ENCODE results near the gene MEST. TPM values are rescaled to one million over a fixed set of nuclear protein-coding genes. Genes with fewer than 3 reads are reported as not detected.
A peak's percentile ranks its signal among the peaks of the same experiment; 100 is the strongest.

MEST gene, protein sequence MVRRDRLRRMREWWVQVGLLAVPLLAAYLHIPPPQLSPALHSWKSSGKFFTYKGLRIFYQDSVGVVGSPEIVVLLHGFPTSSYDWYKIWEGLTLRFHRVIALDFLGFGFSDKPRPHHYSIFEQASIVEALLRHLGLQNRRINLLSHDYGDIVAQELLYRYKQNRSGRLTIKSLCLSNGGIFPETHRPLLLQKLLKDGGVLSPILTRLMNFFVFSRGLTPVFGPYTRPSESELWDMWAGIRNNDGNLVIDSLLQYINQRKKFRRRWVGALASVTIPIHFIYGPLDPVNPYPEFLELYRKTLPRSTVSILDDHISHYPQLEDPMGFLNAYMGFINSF
- total RNA-seq: 31.0 TPM
- polyA plus RNA-seq (ENCODE audit: insufficient read depth, low read depth, low replicate concordance): 23.6 TPM
- long read RNA-seq, donor 1, transcript MEST-201 (12 exons, 2,505 nt): major isoform, 237 of 510 reads
- long read RNA-seq, donor 1, transcript MEST-202 (12 exons, 2,443 nt): minor isoform, 14 of 510 reads
- long read RNA-seq, donor 1, partial matches to known transcripts: 238 of 510 reads
- long read RNA-seq, donor 1, other reads (novel, unspliced or antisense): 20 of 510 reads
- long read RNA-seq, donor 2, transcript MEST-202 (12 exons, 2,443 nt): minor isoform, 13 of 242 reads
- long read RNA-seq, donor 2, transcript MEST-201 (12 exons, 2,505 nt): major isoform, 190 of 242 reads
- long read RNA-seq, donor 2, partial matches to known transcripts: 24 of 242 reads
- long read RNA-seq, donor 2, other reads (novel, unspliced or antisense): 14 of 242 reads
- long read RNA-seq, donor 3, transcript MEST-202 (12 exons, 2,443 nt): minor isoform, 15 of 316 reads
- long read RNA-seq, donor 3, transcript MEST-201 (12 exons, 2,505 nt): major isoform, 241 of 316 reads
- long read RNA-seq, donor 3, partial matches to known transcripts: 19 of 316 reads
- long read RNA-seq, donor 3, other reads (novel, unspliced or antisense): 38 of 316 reads
- long read RNA-seq, donor 4, transcript MEST-201 (12 exons, 2,505 nt): major isoform, 177 of 240 reads
- long read RNA-seq, donor 4, transcript MEST-202 (12 exons, 2,443 nt): minor isoform, 12 of 240 reads
- long read RNA-seq, donor 4, partial matches to known transcripts: 26 of 240 reads
- long read RNA-seq, donor 4, other reads (novel, unspliced or antisense): 25 of 240 reads
- long read RNA-seq, donor 5, transcript MEST-201 (12 exons, 2,505 nt): major isoform, 23 of 24 reads
- long read RNA-seq, donor 5, partial matches to known transcripts: 0 of 24 reads
- long read RNA-seq, donor 5, other reads (novel, unspliced or antisense): 0 of 24 reads
- long read RNA-seq, donor 6, transcript MEST-201 (12 exons, 2,505 nt): major isoform, 53 of 96 reads
- long read RNA-seq, donor 6, transcript MEST-202 (12 exons, 2,443 nt): minor isoform, 24 of 96 reads
- long read RNA-seq, donor 6, partial matches to known transcripts: 10 of 96 reads
- long read RNA-seq, donor 6, other reads (novel, unspliced or antisense): 8 of 96 reads
- long read RNA-seq, donor 7, transcript MEST-201 (12 exons, 2,505 nt): major isoform, 12 of 22 reads
- long read RNA-seq, donor 7, partial matches to known transcripts: 2 of 22 reads
- long read RNA-seq, donor 7, other reads (novel, unspliced or antisense): 4 of 22 reads
- long read RNA-seq, donor 8, transcript MEST-202 (12 exons, 2,443 nt): minor isoform, 8 of 434 reads
- long read RNA-seq, donor 8, transcript MEST-201 (12 exons, 2,505 nt): major isoform, 169 of 434 reads
- long read RNA-seq, donor 8, partial matches to known transcripts: 225 of 434 reads
- long read RNA-seq, donor 8, other reads (novel, unspliced or antisense): 31 of 434 reads
- long read RNA-seq, donor 9, transcript MEST-202 (12 exons, 2,443 nt): minor isoform, 7 of 196 reads
- long read RNA-seq, donor 9, transcript MEST-201 (12 exons, 2,505 nt): major isoform, 98 of 196 reads
- long read RNA-seq, donor 9, partial matches to known transcripts: 82 of 196 reads
- long read RNA-seq, donor 9, other reads (novel, unspliced or antisense): 9 of 196 reads
- long read RNA-seq, donor 10, transcript MEST-201 (12 exons, 2,505 nt): major isoform, 143 of 442 reads
- long read RNA-seq, donor 10, partial matches to known transcripts: 283 of 442 reads
- long read RNA-seq, donor 10, other reads (novel, unspliced or antisense): 11 of 442 reads

DNA sequence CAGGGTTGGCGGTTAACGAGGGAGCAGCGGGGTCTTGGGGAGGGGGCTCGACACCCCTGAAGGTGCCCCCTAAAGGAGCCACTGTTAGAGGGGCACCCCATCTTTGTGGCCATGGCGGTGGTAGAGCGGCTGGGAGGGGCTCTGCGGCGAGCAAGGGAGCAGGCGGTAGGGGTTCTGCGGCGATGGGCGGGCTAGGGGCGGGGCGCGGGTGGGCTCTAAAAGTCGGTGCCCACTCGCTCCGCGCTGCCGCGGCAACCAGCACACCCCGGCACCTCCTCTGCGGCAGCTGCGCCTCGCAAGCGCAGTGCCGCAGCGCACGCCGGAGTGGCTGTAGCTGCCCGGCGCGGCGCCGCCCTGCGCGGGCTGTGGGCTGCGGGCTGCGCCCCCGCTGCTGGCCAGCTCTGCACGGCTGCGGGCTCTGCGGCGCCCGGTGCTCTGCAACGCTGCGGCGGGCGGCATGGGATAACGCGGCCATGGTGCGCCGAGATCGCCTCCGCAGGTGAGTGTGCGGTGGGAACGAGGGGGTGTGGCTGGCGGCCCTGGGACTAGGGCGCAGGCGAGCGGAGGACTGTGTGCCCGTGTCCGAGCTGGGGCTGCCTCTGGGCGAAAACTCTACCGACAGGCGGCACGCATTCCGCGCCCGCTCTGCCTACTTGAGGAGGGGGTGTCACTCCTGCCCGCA lies at the start of gene MEST:
MEST (plus strand) TSS at position 245 of the 682 bp plus-strand sequence; CDS start at position 474, 229 bp downstream.
- no peaks in the 10 kb centered on the region for H3K27me3 ChIP-seq (ENCODE audit: control insufficient read depth, insufficient read depth, low read length)
- no peaks in the 10 kb centered on the region for H3K36me3 ChIP-seq (ENCODE audit: control insufficient read depth in 2 of 3, insufficient read depth in 3 of 3, low read length in 3 of 3)
- peak within 1 kb of the TSS; percentile 40 to 52 for H3K27ac ChIP-seq (ENCODE audit: low read depth in 2 of 2, low read length in 2 of 2)
- H3K4me3 ChIP-seq (ENCODE audit: low read length in 3 of 3): peak within 1 kb of the TSS; percentile 46 to 58 (median 57)
- no peaks in the 10 kb centered on the region for H3K9me3 ChIP-seq (ENCODE audit: control insufficient read depth in 2 of 3, insufficient read depth in 1 of 3, low read length in 3 of 3)
- FAIRE-seq (no peak), DNase-seq (peak; percentile 78 to 89 (median 83))
- TF ChIP-seq, protein P1, sequence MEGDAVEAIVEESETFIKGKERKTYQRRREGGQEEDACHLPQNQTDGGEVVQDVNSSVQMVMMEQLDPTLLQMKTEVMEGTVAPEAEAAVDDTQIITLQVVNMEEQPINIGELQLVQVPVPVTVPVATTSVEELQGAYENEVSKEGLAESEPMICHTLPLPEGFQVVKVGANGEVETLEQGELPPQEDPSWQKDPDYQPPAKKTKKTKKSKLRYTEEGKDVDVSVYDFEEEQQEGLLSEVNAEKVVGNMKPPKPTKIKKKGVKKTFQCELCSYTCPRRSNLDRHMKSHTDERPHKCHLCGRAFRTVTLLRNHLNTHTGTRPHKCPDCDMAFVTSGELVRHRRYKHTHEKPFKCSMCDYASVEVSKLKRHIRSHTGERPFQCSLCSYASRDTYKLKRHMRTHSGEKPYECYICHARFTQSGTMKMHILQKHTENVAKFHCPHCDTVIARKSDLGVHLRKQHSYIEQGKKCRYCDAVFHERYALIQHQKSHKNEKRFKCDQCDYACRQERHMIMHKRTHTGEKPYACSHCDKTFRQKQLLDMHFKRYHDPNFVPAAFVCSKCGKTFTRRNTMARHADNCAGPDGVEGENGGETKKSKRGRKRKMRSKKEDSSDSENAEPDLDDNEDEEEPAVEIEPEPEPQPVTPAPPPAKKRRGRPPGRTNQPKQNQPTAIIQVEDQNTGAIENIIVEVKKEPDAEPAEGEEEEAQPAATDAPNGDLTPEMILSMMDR (IDR thresholded peaks at IDR 0.05; ENCODE audit: borderline replicate concordance, extremely low read depth, insufficient read depth): no peak
- intact Hi-C loops (cut with DNase I): no loop called here
- peak within 1 kb of the TSS; percentile 13 to 86 (median 42) for H3K9ac ChIP-seq (ENCODE audit: low read length in 3 of 3)
- H3K4me1 ChIP-seq (ENCODE audit: control insufficient read depth in 2 of 3, insufficient read depth in 2 of 3, low read depth in 1 of 3, low read length in 3 of 3): peaks cover 11 to 18% (median 14%) of the 10 kb centered on the region in 3 donors

DNA sequence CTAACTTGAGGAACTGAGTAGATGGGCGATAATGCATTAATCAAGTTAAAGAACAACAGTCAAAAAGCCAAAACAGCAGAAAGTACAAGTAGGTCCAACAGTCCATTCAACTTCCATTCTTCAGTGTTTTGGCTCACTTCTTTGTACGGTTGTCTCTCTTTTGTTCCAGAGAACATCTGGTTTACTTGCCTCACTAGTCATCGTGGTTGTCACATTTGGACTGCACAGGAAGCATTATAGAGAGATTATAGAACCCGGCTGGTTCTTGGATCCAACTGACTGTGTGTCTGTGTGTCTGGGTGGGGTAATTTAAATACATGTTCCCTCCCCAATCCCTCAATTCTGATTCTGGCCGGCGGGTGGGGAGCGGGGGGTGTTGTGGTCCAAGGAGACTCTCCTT lies 49.3 kb upstream of the MEST start:
- TF ChIP-seq, protein P1 (IDR thresholded peaks at IDR 0.05; ENCODE audit: borderline replicate concordance, extremely low read depth, insufficient read depth): no peak
- no peak for FAIRE-seq
- DNase-seq: no peak
- Histone ChIP-seq H3K9me3 (ENCODE audit: control insufficient read depth in 2 of 3, insufficient read depth in 1 of 3, low read length in 3 of 3) (peaks cover 0 to 1% (median 0%) of the 10 kb centered on the region in 3 donors), H3K9ac (ENCODE audit: low read length in 3 of 3) (no peak overlapping the region), H3K27me3 (ENCODE audit: control insufficient read depth, insufficient read depth, low read length) (no peaks in the 10 kb centered on the region), H3K4me3 (ENCODE audit: low read length in 3 of 3) (no peak overlapping the region), H3K4me1 (ENCODE audit: control insufficient read depth in 2 of 3, insufficient read depth in 2 of 3, low read depth in 1 of 3, low read length in 3 of 3) (peaks cover 0 to 9% (median 8%) of the 10 kb centered on the region in 3 donors), H3K36me3 (ENCODE audit: control insufficient read depth in 2 of 3, insufficient read depth in 3 of 3, low read length in 3 of 3) (no peaks in the 10 kb centered on the region), H3K27ac (ENCODE audit: low read depth in 2 of 2, low read length in 2 of 2) (no peak overlapping the region)
- intact Hi-C loops (cut with DNase I): no loop called here

Data from kidney (tissue), 22 donors.